Prostate gland (tissue), 2 donors: ENCODE data around the gene ITFG1.

Experiments used
- POLR2A ChIP-seq: fragments of 450-650 bp; IDR thresholded peaks from one replicate; pipeline ENCODE4 v1.6.1; 2016; ENCODE audit warnings: antibody characterized with exemption, mild to moderate bottlenecking
- POLR2AphosphoS5 ChIP-seq: sonication (generic); formaldehyde crosslinking; IDR thresholded peaks from one replicate; pipeline ENCODE4 v1.6.1; 2017; ENCODE audit warnings: antibody characterized with exemption
- TF ChIP-seq, protein P1 (sequence below), 4 experiments: fragments of 200-600 bp in 2 of 4; fragments of 450-650 bp in 2 of 4; sonication (generic) in 2 of 4; IDR thresholded peaks; 1 replicate in 3 of 4; 2 replicates in 1 of 4; pipeline ENCODE4 v1.5.1; 2016 to 2019; ENCODE audit warnings: antibody characterized with exemption in 4 of 4, mild to moderate bottlenecking in 2 of 4, moderate library complexity in 2 of 4

DNA sequence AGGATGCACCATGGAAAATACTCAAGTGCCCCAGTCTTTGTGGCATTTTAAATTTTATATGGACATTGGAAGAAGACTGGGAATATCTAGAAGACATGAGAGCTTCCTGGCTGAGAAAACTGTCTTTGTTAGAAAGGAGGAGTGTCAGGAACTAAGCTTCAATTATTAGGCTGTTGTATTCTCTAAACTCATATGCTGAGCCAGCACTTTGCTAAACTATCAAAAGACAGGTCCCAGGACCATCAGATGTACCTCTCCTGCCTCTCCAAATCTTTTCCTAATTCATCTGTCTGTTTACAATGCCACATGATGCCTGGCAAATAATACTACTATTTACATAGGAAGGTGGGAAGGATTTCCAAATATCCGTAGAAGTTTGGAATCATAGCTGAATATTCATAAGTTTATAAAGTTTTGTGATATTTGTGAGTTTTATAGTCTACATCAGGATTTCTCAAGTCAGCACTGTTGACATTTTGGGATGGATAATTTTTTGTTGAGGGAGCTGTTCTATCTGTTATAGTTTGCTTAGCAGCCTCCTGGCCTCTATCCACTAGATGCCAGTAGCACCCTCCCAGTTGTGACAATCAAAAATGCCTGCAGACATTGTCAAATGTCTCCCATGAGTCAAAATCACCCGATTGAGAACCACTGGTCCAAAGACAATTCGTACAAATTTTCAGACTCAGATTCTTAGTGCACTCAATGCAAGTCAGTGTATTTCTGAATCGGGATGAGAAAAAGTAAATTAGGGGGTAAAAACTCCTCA, 255.9 kb downstream of the ITFG1 start:
- TF ChIP-seq, protein P1, sequence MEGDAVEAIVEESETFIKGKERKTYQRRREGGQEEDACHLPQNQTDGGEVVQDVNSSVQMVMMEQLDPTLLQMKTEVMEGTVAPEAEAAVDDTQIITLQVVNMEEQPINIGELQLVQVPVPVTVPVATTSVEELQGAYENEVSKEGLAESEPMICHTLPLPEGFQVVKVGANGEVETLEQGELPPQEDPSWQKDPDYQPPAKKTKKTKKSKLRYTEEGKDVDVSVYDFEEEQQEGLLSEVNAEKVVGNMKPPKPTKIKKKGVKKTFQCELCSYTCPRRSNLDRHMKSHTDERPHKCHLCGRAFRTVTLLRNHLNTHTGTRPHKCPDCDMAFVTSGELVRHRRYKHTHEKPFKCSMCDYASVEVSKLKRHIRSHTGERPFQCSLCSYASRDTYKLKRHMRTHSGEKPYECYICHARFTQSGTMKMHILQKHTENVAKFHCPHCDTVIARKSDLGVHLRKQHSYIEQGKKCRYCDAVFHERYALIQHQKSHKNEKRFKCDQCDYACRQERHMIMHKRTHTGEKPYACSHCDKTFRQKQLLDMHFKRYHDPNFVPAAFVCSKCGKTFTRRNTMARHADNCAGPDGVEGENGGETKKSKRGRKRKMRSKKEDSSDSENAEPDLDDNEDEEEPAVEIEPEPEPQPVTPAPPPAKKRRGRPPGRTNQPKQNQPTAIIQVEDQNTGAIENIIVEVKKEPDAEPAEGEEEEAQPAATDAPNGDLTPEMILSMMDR (IDR thresholded peaks at IDR 0.05): no peak
- TF ChIP-seq POLR2A (no peak), POLR2AphosphoS5 (no peak)
